H9 (cell line): ENCODE data around the gene SLC39A7. TPM values are rescaled to one million over a fixed set of nuclear protein-coding genes. Genes with fewer than 3 reads are reported as not detected.

Experiments
- DNase-seq: peaks from one replicate; pipeline ENCODE4 v3.0.0-alpha.2; 2017
- H2AFZ ChIP-seq: one replicate; pipeline ENCODE4 v1.6.1; 2013; ENCODE audit warnings: mild to moderate bottlenecking, low read length, control low read depth, moderate library complexity
- H2AK5ac ChIP-seq: 2 replicates; pipeline ENCODE4 v1.6.1; 2013; ENCODE audit warnings: low read length, control low read depth, mixed read lengths; ENCODE audit not compliant: insufficient read length
- H2BK120ac ChIP-seq: one replicate; pipeline ENCODE4 v1.6.1; 2013; ENCODE audit warnings: low read depth, mild to moderate bottlenecking, low read length, control low read depth, inconsistent platforms; ENCODE audit not compliant: poor library complexity, severe bottlenecking
- H2BK12ac ChIP-seq: 2 replicates; pipeline ENCODE4 v1.6.1; 2013; ENCODE audit warnings: low read length, control low read depth, mixed read lengths, low read depth; ENCODE audit not compliant: insufficient read length
- H2BK15ac ChIP-seq: 2 replicates; pipeline ENCODE4 v1.6.1; 2013; ENCODE audit warnings: low read depth, low read length, control low read depth
- H2BK20ac ChIP-seq: one replicate; pipeline ENCODE4 v1.6.1; 2013; ENCODE audit warnings: low read depth, mild to moderate bottlenecking, low read length, control low read depth, inconsistent platforms; ENCODE audit not compliant: poor library complexity, severe bottlenecking
- H2BK5ac ChIP-seq: 2 replicates; pipeline ENCODE4 v1.6.1; 2013; ENCODE audit warnings: low read length, control low read depth, mixed read lengths; ENCODE audit not compliant: insufficient read length
- H3K14ac ChIP-seq: 2 replicates; pipeline ENCODE4 v1.6.1; 2013; ENCODE audit warnings: low read length, control low read depth; ENCODE audit not compliant: insufficient read depth
- H3K18ac ChIP-seq: 2 replicates; pipeline ENCODE4 v1.6.1; 2013; ENCODE audit warnings: low read depth, mild to moderate bottlenecking, mixed read lengths, low read length, control low read depth; ENCODE audit not compliant: insufficient read length
- H3K23ac ChIP-seq: 2 replicates; pipeline ENCODE4 v1.6.1; 2013; ENCODE audit warnings: low read length, control low read depth, mixed read lengths, low read depth; ENCODE audit not compliant: insufficient read length
- H3K23me2 ChIP-seq: 2 replicates; pipeline ENCODE4 v1.6.1; 2013; ENCODE audit warnings: low read depth, mild to moderate bottlenecking, mixed read lengths, low read length, control low read depth; ENCODE audit not compliant: insufficient read length, poor library complexity, severe bottlenecking
- H3K27ac ChIP-seq: 2 replicates; pipeline ENCODE4 v1.5.1; 2013; ENCODE audit warnings: low read length, control low read depth, mixed read lengths, low read depth; ENCODE audit not compliant: insufficient read length
- H3K27me3 ChIP-seq: 2 replicates; pipeline ENCODE4 v1.6.1; 2013; ENCODE audit warnings: low read length, control low read depth, inconsistent platforms; ENCODE audit not compliant: insufficient read depth
- H3K4ac ChIP-seq: 2 replicates; pipeline ENCODE4 v1.6.1; 2013; ENCODE audit warnings: low read depth, mild to moderate bottlenecking, control low read depth, inconsistent platforms, low read length, moderate library complexity
- H3K4me1 ChIP-seq: 2 replicates; pipeline ENCODE4 v1.6.1; 2013; ENCODE audit warnings: low read length, control low read depth, inconsistent platforms; ENCODE audit not compliant: insufficient read depth
- H3K4me2 ChIP-seq: 2 replicates; pipeline ENCODE4 v1.6.1; 2013; ENCODE audit warnings: low read length, control low read depth, mixed read lengths; ENCODE audit not compliant: insufficient read length, insufficient read depth
- H3K56ac ChIP-seq: 2 replicates; pipeline ENCODE4 v1.6.1; 2013; ENCODE audit warnings: low read depth, mild to moderate bottlenecking, mixed read lengths, low read length, control low read depth; ENCODE audit not compliant: insufficient read length
- H3K79me1 ChIP-seq: 2 replicates; pipeline ENCODE4 v1.6.1; 2013; ENCODE audit warnings: low read depth, mild to moderate bottlenecking, moderate library complexity, low read length, control low read depth, inconsistent platforms; ENCODE audit not compliant: insufficient read depth, poor library complexity, severe bottlenecking
- H3K79me2 ChIP-seq: 2 replicates; pipeline ENCODE4 v1.6.1; 2013; ENCODE audit warnings: low read length, control low read depth, inconsistent platforms; ENCODE audit not compliant: insufficient read depth
- H3K9ac ChIP-seq: 2 replicates; pipeline ENCODE4 v1.6.1; 2013; ENCODE audit warnings: low read length, control low read depth, mixed read lengths; ENCODE audit not compliant: insufficient read length; ENCODE audit errors: extremely low read depth
- H3K9me3 ChIP-seq: one replicate; pipeline ENCODE4 v1.6.1; 2013; ENCODE audit warnings: low read depth, low read length, inconsistent platforms; ENCODE audit not compliant: control insufficient read depth
- H3T11ph ChIP-seq: one replicate; pipeline ENCODE4 v1.6.1; 2013; ENCODE audit warnings: mild to moderate bottlenecking, low read length, control low read depth, inconsistent platforms
- H4K20me1 ChIP-seq: one replicate; pipeline ENCODE4 v1.6.1; 2013; ENCODE audit not compliant: control insufficient read depth, insufficient read length, insufficient read depth
- H4K5ac ChIP-seq: 2 replicates; pipeline ENCODE4 v1.6.1; 2013; ENCODE audit warnings: low read depth, mild to moderate bottlenecking, mixed read lengths, low read length, control low read depth; ENCODE audit not compliant: insufficient read length
- H4K8ac ChIP-seq: replicated peaks from 2 replicates; pipeline ENCODE4 v1.6.1; 2013; ENCODE audit warnings: low read length, control low read depth, mixed read lengths, low read depth; ENCODE audit not compliant: insufficient read length
- H4K91ac ChIP-seq: 2 replicates; pipeline ENCODE4 v1.6.1; 2013; ENCODE audit warnings: low read depth, mild to moderate bottlenecking, moderate library complexity, mixed read lengths, low read length, control low read depth; ENCODE audit not compliant: insufficient read length
- H3K27ac Mint-ChIP-seq, 3 experiments: 2 replicates in 2 of 3; 3 replicates in 1 of 3; pipeline ENCODE4 v1.8.0; 2020 to 2021; ENCODE audit warnings: mixed read lengths in 3 of 3, mild to moderate bottlenecking in 1 of 3, moderate library complexity in 1 of 3
- H3K27me3 Mint-ChIP-seq: 2 replicates; pipeline ENCODE4 v1.8.0; 2021; ENCODE audit warnings: low read depth, mild to moderate bottlenecking, moderate library complexity, mixed read lengths
- H3K36me3 Mint-ChIP-seq, 3 experiments: 2 replicates in 2 of 3; 3 replicates in 1 of 3; pipeline ENCODE4 v1.8.0; 2020 to 2021; ENCODE audit warnings: low read depth in 3 of 3, mixed read lengths in 3 of 3; ENCODE audit not compliant: insufficient read depth in 1 of 3
- H3K4me1 Mint-ChIP-seq, 2 experiments: 2 replicates each; pipeline ENCODE4 v1.8.0; 2020; ENCODE audit warnings: mixed read lengths in 2 of 2
- H3K4me3 Mint-ChIP-seq, 2 experiments: 2 replicates in 1 of 2; 3 replicates in 1 of 2; pipeline ENCODE4 v1.8.0; 2020 to 2021; ENCODE audit warnings: mild to moderate bottlenecking in 2 of 2, mixed read lengths in 2 of 2, moderate library complexity in 1 of 2
- H3K9me3 Mint-ChIP-seq, 2 experiments: 2 replicates in 1 of 2; 3 replicates in 1 of 2; pipeline ENCODE4 v1.8.0; 2020; ENCODE audit warnings: mild to moderate bottlenecking in 2 of 2, mixed read lengths in 2 of 2, moderate library complexity in 1 of 2
- WGBS: extraction: QIAGEN DNeasy Blood & Tissue Kit; methylation state at CpG from one replicate; pipeline ENCODE4 v1.1.7; 2013; ENCODE audit warnings: missing lambda C conversion rate, low lambda C conversion rate, mixed read lengths; ENCODE audit not compliant: insufficient read length; ENCODE audit errors: extremely low coverage; 5-methylcytosine and 5-hydroxymethylcytosine counted together
- total RNA-seq: library from RNA; stranded (reverse); gene quantifications from 2 replicates; pipeline ENCODE4 v1.2.1, GENCODE V29; 2021
- TF ChIP-seq, protein P1 (sequence below): fragments of 200-600 bp; sonication (generic); conservative IDR thresholded peaks from 3 replicates; pipeline ENCODE4 v1.8.0; 2021; ENCODE audit warnings: antibody characterized with exemption, mild to moderate bottlenecking

The SLC39A7 gene
- total RNA-seq, 1 experiment from 2014 or later, result 107 TPM

DNA sequence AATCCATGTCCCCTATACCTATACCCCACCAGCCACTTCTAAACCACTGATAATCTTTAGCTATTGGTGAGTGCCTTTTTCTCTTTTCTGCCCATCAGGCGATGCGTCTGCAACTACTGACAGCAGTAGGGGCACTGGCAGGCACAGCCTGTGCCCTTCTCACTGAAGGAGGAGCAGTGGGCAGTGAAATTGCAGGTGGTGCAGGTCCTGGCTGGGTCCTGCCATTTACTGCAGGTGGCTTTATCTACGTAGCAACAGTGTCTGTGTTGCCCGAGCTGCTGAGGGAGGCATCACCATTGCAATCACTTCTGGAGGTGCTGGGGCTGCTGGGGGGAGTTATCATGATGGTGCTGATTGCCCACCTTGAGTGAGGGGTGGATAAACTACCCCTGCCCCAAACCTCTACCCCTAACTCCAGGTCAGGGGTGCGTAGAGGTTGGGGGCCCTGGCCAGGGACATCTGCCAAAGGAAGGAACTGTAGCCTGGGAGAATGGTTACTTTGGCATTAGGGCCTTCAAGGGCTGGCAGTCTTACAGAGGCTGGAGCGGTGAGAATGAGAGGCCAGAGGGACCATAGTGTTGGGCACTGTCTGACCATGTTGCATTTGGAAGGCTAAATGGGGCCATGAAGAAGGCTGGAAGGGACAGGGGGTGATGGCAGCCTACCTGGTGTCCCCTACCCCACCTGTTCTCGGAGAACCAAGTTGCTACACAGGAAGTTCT, 2.9 kb downstream of the SLC39A7 start:
- Histone ChIP-seq H3K14ac (no peak overlapping the region), H3K27me3 (peaks cover 23% of the 10 kb centered on the region; the same call in 1 of the 2 replicates), H4K8ac (no peak overlapping the region), H3K9me3 (no peaks in the 10 kb centered on the region), H2BK15ac (no peak overlapping the region), H3K27ac (no peak overlapping the region), H2BK5ac (no peak overlapping the region), H2AK5ac (no peak overlapping the region), H3K79me1 (no peaks in the 10 kb centered on the region), H3K56ac (no peak overlapping the region), H3K4ac (no peak overlapping the region), H4K20me1 (no peaks in the 10 kb centered on the region), H3K23me2 (peaks cover 26% of the 10 kb centered on the region), H2BK20ac (no peak overlapping the region), H4K5ac (no peak overlapping the region), H2BK120ac (no peak overlapping the region), H3K23ac (no peak overlapping the region), H4K91ac (no peak overlapping the region), H3K79me2 (peaks cover 4% of the 10 kb centered on the region; the same call in 1 of the 2 replicates), H3T11ph (no peak overlapping the region), H3K9ac (no peak overlapping the region), H3K4me2 (peak overlapping the region; percentile 9), H2BK12ac (no peak overlapping the region), H2AFZ (no peak overlapping the region), H3K4me1 (peaks cover 15% of the 10 kb centered on the region; the same call in 1 of the 2 replicates), H3K18ac (no peak overlapping the region)
- Mint-ChIP-seq H3K4me3 (peak overlapping the region; percentile 96 to 99), H3K27ac (peak overlapping the region in 1 of 3 experiments; percentile 39; a peak in 3 of 7 replicates), H3K27me3 (peaks cover 31% of the 10 kb centered on the region), H3K9me3 (no peaks in the 10 kb centered on the region; a peak in 1 of 5 replicates), H3K4me1 (peaks cover 44 to 52% of the 10 kb centered on the region in 2 experiments), H3K36me3 (peaks cover 25 to 34% (median 28%) of the 10 kb centered on the region in 3 experiments)
- TF ChIP-seq, protein P1, sequence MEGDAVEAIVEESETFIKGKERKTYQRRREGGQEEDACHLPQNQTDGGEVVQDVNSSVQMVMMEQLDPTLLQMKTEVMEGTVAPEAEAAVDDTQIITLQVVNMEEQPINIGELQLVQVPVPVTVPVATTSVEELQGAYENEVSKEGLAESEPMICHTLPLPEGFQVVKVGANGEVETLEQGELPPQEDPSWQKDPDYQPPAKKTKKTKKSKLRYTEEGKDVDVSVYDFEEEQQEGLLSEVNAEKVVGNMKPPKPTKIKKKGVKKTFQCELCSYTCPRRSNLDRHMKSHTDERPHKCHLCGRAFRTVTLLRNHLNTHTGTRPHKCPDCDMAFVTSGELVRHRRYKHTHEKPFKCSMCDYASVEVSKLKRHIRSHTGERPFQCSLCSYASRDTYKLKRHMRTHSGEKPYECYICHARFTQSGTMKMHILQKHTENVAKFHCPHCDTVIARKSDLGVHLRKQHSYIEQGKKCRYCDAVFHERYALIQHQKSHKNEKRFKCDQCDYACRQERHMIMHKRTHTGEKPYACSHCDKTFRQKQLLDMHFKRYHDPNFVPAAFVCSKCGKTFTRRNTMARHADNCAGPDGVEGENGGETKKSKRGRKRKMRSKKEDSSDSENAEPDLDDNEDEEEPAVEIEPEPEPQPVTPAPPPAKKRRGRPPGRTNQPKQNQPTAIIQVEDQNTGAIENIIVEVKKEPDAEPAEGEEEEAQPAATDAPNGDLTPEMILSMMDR, result no peak
- DNase-seq, result no peak
- WGBS, result no CpG with 5 or more reads among the region's 7 CpGs
